Suprapubic skin (tissue), 4 donors: ENCODE data around the gene BAG3. TPM values are rescaled to one million over a fixed set of nuclear protein-coding genes. Genes with fewer than 3 reads are reported as not detected.
A peak's percentile ranks its signal among the peaks of the same experiment; 100 is the strongest.

Experiments used
- DNase-seq, 2 donors: peaks; one replicate each; pipeline ENCODE4 v3.0.0-alpha.2; 2019; ENCODE audit warnings: low spot score in 2 of 2
- H3K27ac ChIP-seq: fragments of 200-600 bp; sonication (generic); one replicate; pipeline ENCODE4 v1.5.1; 2019
- H3K27me3 ChIP-seq: fragments of 200-600 bp; sonication (generic); one replicate; pipeline ENCODE4 v1.5.1; 2019
- H3K36me3 ChIP-seq: fragments of 200-600 bp; sonication (generic); one replicate; pipeline ENCODE4 v1.5.1; 2019
- H3K4me1 ChIP-seq: fragments of 200-600 bp; sonication (generic); one replicate; pipeline ENCODE4 v1.5.1; 2019
- H3K4me3 ChIP-seq: fragments of 200-600 bp; sonication (generic); one replicate; pipeline ENCODE4 v1.5.1; 2019; ENCODE audit warnings: mild to moderate bottlenecking
- H3K9me3 ChIP-seq: fragments of 200-600 bp; sonication (generic); one replicate; pipeline ENCODE4 v1.5.1; 2019
- CTCF ChIP-seq, 2 donors: fragments of 200-600 bp in 1 of 2; fragments of 450-650 bp in 1 of 2; sonication (generic) in 1 of 2; IDR thresholded peaks; one replicate each; pipeline ENCODE4 v1.5.1; 2016 to 2019; ENCODE audit warnings: antibody characterized with exemption in 2 of 2, mild to moderate bottlenecking in 1 of 2, moderate library complexity in 1 of 2
- EP300 ChIP-seq: sonication (generic); formaldehyde crosslinking; IDR thresholded peaks from one replicate; pipeline ENCODE4 v1.6.1; 2017; ENCODE audit warnings: antibody characterized with exemption
- POLR2A ChIP-seq, 2 donors: fragments of 450-650 bp; IDR thresholded peaks; one replicate each; pipeline ENCODE4 v1.6.1; 2017; ENCODE audit warnings: antibody characterized with exemption in 2 of 2, mild to moderate bottlenecking in 2 of 2, moderate library complexity in 2 of 2
- POLR2AphosphoS5 ChIP-seq, 3 donors: sonication (generic); formaldehyde crosslinking; IDR thresholded peaks; one replicate each; pipeline ENCODE4 v1.6.1; 2017; ENCODE audit warnings: antibody characterized with exemption in 3 of 3
- WGBS: methylation state at CpG from one replicate; pipeline ENCODE4 v1.1.5; 2018; 5-methylcytosine and 5-hydroxymethylcytosine counted together
- total RNA-seq, 4 donors: library from RNA; depleted of rRNA; stranded (reverse); fragments of >200 nt; gene quantifications; one replicate each; pipeline ENCODE4 v1.1.0, GENCODE V29; 2016

BAG3 gene
- total RNA-seq, 4 donors from 2014 or later = 75.0 to 86.4 (median 78.0) TPM

GRCh38 chr10:119667562-119668328, 16.6 kb downstream of the BAG3 start:
- WGBS = 42% methylated on average over 3 of the region's 12 CpGs
- peak in 1 of 2 donors; percentile 81 for DNase-seq
- Histone ChIP-seq H3K27ac (peak overlapping the region; percentile 47), H3K4me1 (peaks cover 52% of the 10 kb centered on the region), H3K9me3 (no peaks in the 10 kb centered on the region), H3K36me3 (peaks cover 32% of the 10 kb centered on the region), H3K4me3 (no peak overlapping the region), H3K27me3 (no peaks in the 10 kb centered on the region)
- TF ChIP-seq EP300 (no peak), POLR2AphosphoS5 (IDR thresholded peaks at IDR 0.05) (peak in 1 of 3 donors; percentile 37)

- Histone ChIP-seq H3K4me3 (no peak overlapping the region), H3K9me3 (no peaks in the 10 kb centered on the region), H3K36me3 (peaks cover 40% of the 10 kb centered on the region), H3K27ac (peak overlapping the region; percentile 11), H3K27me3 (no peaks in the 10 kb centered on the region), H3K4me1 (peaks cover 52% of the 10 kb centered on the region)
- 71% methylated on average over 6 of the region's 6 CpGs for WGBS
- no peak for DNase-seq
- no peak for TF ChIP-seq CTCF (IDR thresholded peaks at IDR 0.05)
- no peak for TF ChIP-seq POLR2A (IDR thresholded peaks at IDR 0.05)
- TF ChIP-seq POLR2AphosphoS5 (IDR thresholded peaks at IDR 0.05) = no peak
- TF ChIP-seq EP300 = no peak
Measured at GRCh38 chr10:119668461-119668860, 17.3 kb downstream of the BAG3 start.

GRCh38 chr10:119669331-119669730, 18.2 kb downstream of the BAG3 start:
- Histone ChIP-seq H3K27ac (no peak overlapping the region), H3K36me3 (peaks cover 48% of the 10 kb centered on the region), H3K27me3 (no peaks in the 10 kb centered on the region), H3K4me1 (peaks cover 45% of the 10 kb centered on the region), H3K9me3 (no peaks in the 10 kb centered on the region), H3K4me3 (no peak overlapping the region)
- no peak for DNase-seq
- WGBS = 63% methylated on average over 5 of the region's 5 CpGs
- TF ChIP-seq POLR2AphosphoS5 (IDR thresholded peaks at IDR 0.05) (no peak), EP300 (no peak), POLR2A (IDR thresholded peaks at IDR 0.05) (no peak), CTCF (IDR thresholded peaks at IDR 0.05) (no peak)

GRCh38 chr10:119669975-119670640, 18.9 kb downstream of the BAG3 start:
- peaks cover 45% of the 10 kb centered on the region for H3K4me1 ChIP-seq
- DNase-seq = no peak
- H3K9me3 ChIP-seq = no peaks in the 10 kb centered on the region
- TF ChIP-seq CTCF (IDR thresholded peaks at IDR 0.05) (no peak), EP300 (no peak), POLR2A (IDR thresholded peaks at IDR 0.05) (no peak)
- H3K36me3 ChIP-seq = peaks cover 55% of the 10 kb centered on the region
- H3K27ac ChIP-seq = no peak overlapping the region
- H3K27me3 ChIP-seq = no peaks in the 10 kb centered on the region
- WGBS = 75% methylated on average over 11 of the region's 18 CpGs
- H3K4me3 ChIP-seq = no peak overlapping the region

GRCh38 chr10:119670717-119671116, 19.5 kb downstream of the BAG3 start:
- Histone ChIP-seq H3K4me3 (no peak overlapping the region), H3K4me1 (peaks cover 45% of the 10 kb centered on the region), H3K27me3 (no peaks in the 10 kb centered on the region), H3K36me3 (peaks cover 59% of the 10 kb centered on the region), H3K27ac (no peak overlapping the region), H3K9me3 (no peaks in the 10 kb centered on the region)
- WGBS = 50% methylated on average over 3 of the region's 3 CpGs
- DNase-seq = no peak
- TF ChIP-seq CTCF (IDR thresholded peaks at IDR 0.05) = no peak
- no peak for TF ChIP-seq POLR2A (IDR thresholded peaks at IDR 0.05)
- TF ChIP-seq POLR2AphosphoS5 (IDR thresholded peaks at IDR 0.05) = no peak
- no peak for TF ChIP-seq EP300
